Endothelial cell (in vitro differentiated cells): ENCODE data around the gene PCK2. TPM values are rescaled to one million over a fixed set of nuclear protein-coding genes. Genes with fewer than 3 reads are reported as not detected.

Experiments
- DNase-seq: peaks from one replicate; pipeline ENCODE4 v3.0.0; 2021; ENCODE audit warnings: low spot score
- H3K27ac Mint-ChIP-seq: one replicate; pipeline ENCODE4 v1.8.0; 2021; ENCODE audit warnings: mixed read lengths, inconsistent platforms; ENCODE audit not compliant: unreplicated experiment
- H3K27me3 Mint-ChIP-seq: one replicate; pipeline ENCODE4 v1.8.0; 2021; ENCODE audit warnings: mild to moderate bottlenecking, moderate library complexity, mixed read lengths, inconsistent platforms; ENCODE audit not compliant: unreplicated experiment
- H3K36me3 Mint-ChIP-seq: one replicate; pipeline ENCODE4 v1.8.0; 2021; ENCODE audit warnings: mild to moderate bottlenecking, low read depth, mixed read lengths, inconsistent platforms; ENCODE audit not compliant: unreplicated experiment
- H3K4me1 Mint-ChIP-seq: one replicate; pipeline ENCODE4 v1.8.0; 2021; ENCODE audit warnings: mild to moderate bottlenecking, mixed read lengths, inconsistent platforms; ENCODE audit not compliant: unreplicated experiment
- H3K4me3 Mint-ChIP-seq: one replicate; pipeline ENCODE4 v1.8.0; 2021; ENCODE audit warnings: mild to moderate bottlenecking, mixed read lengths, inconsistent platforms; ENCODE audit not compliant: unreplicated experiment
- H3K9me3 Mint-ChIP-seq: one replicate; pipeline ENCODE4 v1.8.0; 2021; ENCODE audit warnings: mixed read lengths, inconsistent platforms; ENCODE audit not compliant: unreplicated experiment
- CTCF ChIP-seq: fragments of 200-600 bp; sonication (generic); IDR thresholded peaks from one replicate; pipeline ENCODE4 v1.5.0; 2021; ENCODE audit warnings: antibody characterized with exemption; ENCODE audit not compliant: unreplicated experiment
- microRNA-seq: library from miRNA; unstranded; fragments of <30 nt; microRNA quantifications from one replicate; pipeline ENCODE4, GENCODE V29; 2020; ENCODE audit not compliant: unreplicated experiment
- total RNA-seq: library from RNA; stranded (reverse); fragmentation: NEBNext Ultra II Directional; extraction: Animal tissue kit (Norgen Biotek cat#: 25700); gene quantifications from one replicate; pipeline ENCODE4 v1.2.1, GENCODE V29; 2021; ENCODE audit not compliant: unreplicated experiment

PCK2 gene
- total RNA-seq, 1 donor from 2014 or later, result 23.9 TPM

GRCh38 chr14:24150567-24150966 is 56.5 kb downstream of the PCK2 start:
- peaks cover 18% of the 10 kb centered on the region for H3K27me3 Mint-ChIP-seq
- peak overlapping the region; percentile 23 for H3K4me3 Mint-ChIP-seq
- TF ChIP-seq CTCF, result no peak
- peaks cover 35% of the 10 kb centered on the region for H3K36me3 Mint-ChIP-seq
- H3K9me3 Mint-ChIP-seq, result no peaks in the 10 kb centered on the region
- no peak for DNase-seq
- no peak overlapping the region for H3K27ac Mint-ChIP-seq
- H3K4me1 Mint-ChIP-seq, result peaks cover 36% of the 10 kb centered on the region

GRCh38 chr14:24150993-24151392 is 56.9 kb downstream of the PCK2 start:
- DNase-seq, result no peak
- Mint-ChIP-seq H3K36me3 (peaks cover 36% of the 10 kb centered on the region), H3K9me3 (no peaks in the 10 kb centered on the region), H3K27me3 (peaks cover 14% of the 10 kb centered on the region), H3K27ac (no peak overlapping the region), H3K4me3 (peak overlapping the region; percentile 37), H3K4me1 (peaks cover 36% of the 10 kb centered on the region)
- no peak for TF ChIP-seq CTCF

GRCh38 chr14:24151404-24152080 is 57.4 kb downstream of the PCK2 start:
- Mint-ChIP-seq H3K4me3 (no peak overlapping the region), H3K27ac (no peak overlapping the region), H3K4me1 (peaks cover 35% of the 10 kb centered on the region), H3K36me3 (peaks cover 35% of the 10 kb centered on the region), H3K9me3 (no peaks in the 10 kb centered on the region), H3K27me3 (peaks cover 14% of the 10 kb centered on the region)
- no peak for TF ChIP-seq CTCF
- no peak for DNase-seq

Small RNA genes within 50 kb of the gene (microRNA-seq; reads per million reads assigned to microRNA genes)
- gene MIR7703, result not detected

Other genes starting within 250 kb of the PCK2 start
- 18.9 TPM for gene DHRS4, start 140.5 kb upstream of the PCK2 start, total RNA-seq
- gene DHRS4L2, start 105.4 kb upstream of the PCK2 start, total RNA-seq, result 19.2 TPM
- gene CARMIL3, start 42.3 kb upstream of the PCK2 start, total RNA-seq, result 1.4 TPM
- not detected for gene CPNE6, start 22.7 kb upstream of the PCK2 start, total RNA-seq
- gene DCAF11, start 20.5 kb downstream of the PCK2 start, total RNA-seq, result 38.2 TPM
- 1.2 TPM for gene NRL, start 20.6 kb downstream of the PCK2 start, total RNA-seq
- gene FITM1, start 36.3 kb downstream of the PCK2 start, total RNA-seq, result 0.59 TPM
- 43.6 TPM for gene PSME1, start 41.9 kb downstream of the PCK2 start, total RNA-seq
- gene EMC9, start 47.3 kb downstream of the PCK2 start, total RNA-seq, result 16.7 TPM
- 73.6 TPM for gene PSME2, start 52.3 kb downstream of the PCK2 start, total RNA-seq
- gene RNF31, start 53.2 kb downstream of the PCK2 start, total RNA-seq, result 90.2 TPM
- gene IRF9, start 67.0 kb downstream of the PCK2 start, total RNA-seq, result 25.7 TPM
- gene REC8, start 77.8 kb downstream of the PCK2 start, total RNA-seq, result 31.8 TPM
- gene IPO4, start 94.5 kb downstream of the PCK2 start, total RNA-seq, result 29.0 TPM
- 41.8 TPM for gene TM9SF1, start 101.1 kb downstream of the PCK2 start, total RNA-seq
- gene TSSK4, start 111.4 kb downstream of the PCK2 start, total RNA-seq, result not detected
- gene CHMP4A, start 119.2 kb downstream of the PCK2 start, total RNA-seq, result 34.3 TPM
- gene MDP1, start 121.8 kb downstream of the PCK2 start, total RNA-seq, result 17.4 TPM
- 154 TPM for gene NEDD8, start 138.1 kb downstream of the PCK2 start, total RNA-seq
- gene GMPR2, start 138.6 kb downstream of the PCK2 start, total RNA-seq, result 61.3 TPM
- gene TINF2, start 148.3 kb downstream of the PCK2 start, total RNA-seq, result 25.4 TPM
- gene TGM1, start 168.9 kb downstream of the PCK2 start, total RNA-seq, result 1.7 TPM
- gene RABGGTA, start 177.3 kb downstream of the PCK2 start, total RNA-seq, result 17.7 TPM
- 17.7 TPM for gene DHRS1, start 205.5 kb downstream of the PCK2 start, total RNA-seq
- 27.2 TPM for gene NOP9, start 205.5 kb downstream of the PCK2 start, total RNA-seq
- gene CIDEB, start 213.7 kb downstream of the PCK2 start, total RNA-seq, result 0.82 TPM
- 13.3 TPM for gene LTB4R2, start 215.8 kb downstream of the PCK2 start, total RNA-seq
- 9.5 TPM for gene LTB4R, start 217.2 kb downstream of the PCK2 start, total RNA-seq
- gene ADCY4, start 240.8 kb downstream of the PCK2 start, total RNA-seq, result 74.6 TPM
- 2.6 TPM for gene RIPK3, start 245.7 kb downstream of the PCK2 start, total RNA-seq